Testis (tissue), 3 donors: ENCODE measurements around the gene SCT. TPM values are rescaled to one million over a fixed set of nuclear protein-coding genes. Genes with fewer than 3 reads are reported as not detected.
A peak's percentile ranks its signal among the peaks of the same experiment; 100 is the strongest.

Experiments
- DNase-seq: peaks from one replicate; pipeline ENCODE4 v3.0.0-alpha.2; 2019
- H3K27ac ChIP-seq, 2 donors: fragments of 200-600 bp; sonication (generic); one replicate each; pipeline ENCODE4 v1.5.1; 2019
- H3K27me3 ChIP-seq: fragments of 200-600 bp; sonication (generic); one replicate; pipeline ENCODE4 v1.5.1; 2019
- H3K36me3 ChIP-seq: fragments of 200-600 bp; sonication (generic); one replicate; pipeline ENCODE4 v1.5.1; 2017; ENCODE audit warnings: low read depth; ENCODE audit errors: missing control alignments
- H3K4me1 ChIP-seq: fragments of 200-600 bp; sonication (generic); one replicate; pipeline ENCODE4 v1.5.1; 2019
- H3K4me3 ChIP-seq, 2 donors: fragments of 200-600 bp; sonication (generic); one replicate each; pipeline ENCODE4 v1.5.1; 2017 to 2019
- H3K9me3 ChIP-seq: fragments of 200-600 bp; sonication (generic); one replicate; pipeline ENCODE4 v1.5.1; 2017
- CTCF ChIP-seq, 3 experiments: fragments of 450-650 bp in 2 of 3; fragments of 200-600 bp in 1 of 3; sonication (generic) in 1 of 3; IDR thresholded peaks; one replicate each; pipeline ENCODE4 v1.5.1; 2016 to 2019; ENCODE audit warnings: antibody characterized with exemption in 3 of 3, mild to moderate bottlenecking in 2 of 3, moderate library complexity in 1 of 3
- POLR2A ChIP-seq: fragments of 450-650 bp; IDR thresholded peaks from one replicate; pipeline ENCODE4 v1.6.1; 2017; ENCODE audit warnings: antibody characterized with exemption, mild to moderate bottlenecking, moderate library complexity
- WGBS, 2 donors: methylation state at CpG; one replicate each; pipeline ENCODE4 v1.1.5; 2018; 5-methylcytosine and 5-hydroxymethylcytosine counted together
- intact Hi-C: fragments of 100-400 bp; cut with DNase I; formaldehyde crosslinking; loops from one replicate; pipeline ENCODE4 v1.15.1; 2023; ENCODE audit warnings: low total_unique reads
- polyA plus RNA-seq: library from polyadenylated mRNA; stranded (reverse); fragments of 350-450 nt; fragmentation: Illumina TruSeq; extraction: RNeasy Lipid Tissue Mini Kit (QIAGEN cat#74804); gene quantifications from one replicate; pipeline ENCODE4 v1.2.3, GENCODE V29; 2014; ENCODE audit warnings: low read depth, low replicate concordance; ENCODE audit not compliant: insufficient read depth
- total RNA-seq, 2 donors: library from RNA; depleted of rRNA; stranded (reverse); fragments of >200 nt; gene quantifications; one replicate each; pipeline ENCODE4 v1.2.3, GENCODE V29; 2016

The SCT gene
- total and polyA plus RNA-seq, 3 donors from 2014 or later: 1.5 to 9.3 (median 3.4) TPM

- Histone ChIP-seq H3K4me3 (peak overlapping the region in 1 of 2 donors; percentile 80), H3K9me3 (no peaks in the 10 kb centered on the region), H3K27me3 (no peaks in the 10 kb centered on the region), H3K27ac (peak overlapping the region; percentile 81 to 89), H3K36me3 (no peaks in the 10 kb centered on the region), H3K4me1 (peaks cover 20% of the 10 kb centered on the region)
- TF ChIP-seq CTCF (IDR thresholded peaks at IDR 0.05) (no peak), POLR2A (no peak)
- intact Hi-C loops: no loop called here
- WGBS, 2 donors: 73 to 81% methylated on average over 18 to 39 of the region's 39 CpGs
- DNase-seq: no peak
Measured at GRCh38 chr11:616320-617198, 10.4 kb downstream of the SCT start.

GRCh38 chr11:615504-616319, 11.3 kb downstream of the SCT start, which contains the start of gene IRF7:
IRF7 (minus strand) TSS chr11:615950; CDS start chr11:615364, 586 bp downstream.
- TF ChIP-seq CTCF (IDR thresholded peaks at IDR 0.05): no peak
- TF ChIP-seq POLR2A: no peak
- no peaks in the 10 kb centered on the region for H3K36me3 ChIP-seq
- 10 to 15% methylated on average over 46 to 49 of the region's 66 CpGs for WGBS, 2 donors
- intact Hi-C loops: no loop called here
- H3K9me3 ChIP-seq: no peaks in the 10 kb centered on the region
- peak within 1 kb of the TSS; percentile 81 to 89 for H3K27ac ChIP-seq
- H3K27me3 ChIP-seq: no peaks in the 10 kb centered on the region
- peak within 1 kb of the TSS; percentile 55 to 80 for H3K4me3 ChIP-seq
- DNase-seq: peak; percentile 96
- peaks cover 25% of the 10 kb centered on the region for H3K4me1 ChIP-seq

- TF ChIP-seq CTCF (IDR thresholded peaks at IDR 0.05): no peak
- no peak for TF ChIP-seq POLR2A
- DNase-seq: no peak
- WGBS, 2 donors: 55 to 64% methylated on average over 20 to 67 of the region's 68 CpGs
- Histone ChIP-seq H3K27me3 (no peaks in the 10 kb centered on the region), H3K4me3 (peak overlapping the region; percentile 55 to 80), H3K4me1 (peaks cover 25% of the 10 kb centered on the region), H3K36me3 (no peaks in the 10 kb centered on the region), H3K9me3 (no peaks in the 10 kb centered on the region), H3K27ac (peak overlapping the region; percentile 81 to 89)
- intact Hi-C loops: no loop called here
Measured at GRCh38 chr11:614623-615503, 12.1 kb downstream of the SCT start.

GRCh38 chr11:614021-614622, 12.9 kb downstream of the SCT start:
- 62 to 66% methylated on average over 6 to 14 of the region's 14 CpGs for WGBS, 2 donors
- Histone ChIP-seq H3K27me3 (no peaks in the 10 kb centered on the region), H3K9me3 (no peaks in the 10 kb centered on the region), H3K4me3 (peak overlapping the region in 1 of 2 donors; percentile 80), H3K27ac (peak overlapping the region; percentile 30 to 81), H3K4me1 (peaks cover 25% of the 10 kb centered on the region), H3K36me3 (no peaks in the 10 kb centered on the region)
- DNase-seq: no peak
- TF ChIP-seq POLR2A (no peak), CTCF (IDR thresholded peaks at IDR 0.05) (no peak)
- intact Hi-C loops: no loop called here
